Ishikawa (cell line): ENCODE data around the gene RAD51B.

Experiments
- EGR1 ChIP-seq: IDR thresholded peaks from 2 replicates; pipeline ENCODE4 v1.6.1; 2012
- MAX ChIP-seq: IDR thresholded peaks from 2 replicates; pipeline ENCODE4 v1.6.1; 2012
- RAD21 ChIP-seq: IDR thresholded peaks from 2 replicates; pipeline ENCODE4 v1.6.1; 2012; ENCODE audit warnings: low read depth
- REST ChIP-seq: IDR thresholded peaks from 2 replicates; pipeline ENCODE4 v1.6.1; 2012; ENCODE audit warnings: low read depth, mild to moderate bottlenecking
- TAF1 ChIP-seq: IDR thresholded peaks from 2 replicates; pipeline ENCODE4 v1.6.1; 2012; ENCODE audit warnings: low read depth, mild to moderate bottlenecking
- TCF12 ChIP-seq: IDR thresholded peaks from 2 replicates; pipeline ENCODE4 v1.6.1; 2012; ENCODE audit warnings: low read depth
- TEAD4 ChIP-seq: IDR thresholded peaks from 2 replicates; pipeline ENCODE4 v1.6.1; 2012
- USF1 ChIP-seq: IDR thresholded peaks from 2 replicates; pipeline ENCODE4 v1.6.1; 2012
- YY1 ChIP-seq: IDR thresholded peaks from 2 replicates; pipeline ENCODE4 v1.6.1; 2012; ENCODE audit warnings: low read depth
- ZBTB7A ChIP-seq: IDR thresholded peaks from 2 replicates; pipeline ENCODE4 v1.6.1; 2012; ENCODE audit warnings: low read depth

- TF ChIP-seq USF1 (no peak), ZBTB7A (no peak), TEAD4 (no peak), YY1 (no peak), REST (no peak), TAF1 (no peak), TCF12 (no peak), MAX (no peak), RAD21 (no peak), EGR1 (no peak)
Measured at GRCh38 chr14:68322940-68323620, 503.5 kb downstream of the RAD51B start.
